HepG2 (cell line): ENCODE measurements around the gene SNED1. TPM values are rescaled to one million over a fixed set of nuclear protein-coding genes. Genes with fewer than 3 reads are reported as not detected.

Experiments used
- HOXA3 ChIP-seq: sonication (generic); formaldehyde crosslinking; IDR thresholded peaks from 2 replicates; pipeline ENCODE4 v1.5.0; 2020; ENCODE audit warnings: missing genetic modification reagents
- IRX3 ChIP-seq: sonication (generic); formaldehyde crosslinking; IDR thresholded peaks from 2 replicates; pipeline ENCODE4 v1.8.1; 2023; ENCODE audit warnings: mild to moderate bottlenecking, low read depth, missing genetic modification reagents, borderline replicate concordance
- PLRG1 ChIP-seq: fragments of 450-650 bp; conservative IDR thresholded peaks from 2 replicates; pipeline ENCODE4 v1.6.1; 2016
- TAF1 ChIP-seq: sonication (generic); formaldehyde crosslinking; IDR thresholded peaks from 2 replicates; pipeline ENCODE4 v1.4.0; 2020; ENCODE audit warnings: missing genetic modification reagents
- ZFP1 ChIP-seq: IDR thresholded peaks from 2 replicates; pipeline ENCODE4 v1.6.1; 2016
- ZNF317 ChIP-seq: sonication (generic); formaldehyde crosslinking; IDR thresholded peaks from 2 replicates; pipeline ENCODE4 v1.5.0; 2020; ENCODE audit warnings: mild to moderate bottlenecking, missing genetic modification reagents
- ZNF558 ChIP-seq: sonication (generic); formaldehyde crosslinking; IDR thresholded peaks from 2 replicates; pipeline ENCODE4 v1.9.0; 2022; ENCODE audit warnings: mild to moderate bottlenecking, missing genetic modification reagents, borderline replicate concordance
- ZNF879 ChIP-seq: sonication (generic); formaldehyde crosslinking; IDR thresholded peaks from 2 replicates; pipeline ENCODE4 v1.8.1; 2023; ENCODE audit warnings: missing genetic modification reagents
- polyA plus RNA-seq, 8 experiments: library from polyadenylated mRNA; depleted of rRNA in 3 of 8; stranded (reverse) in 7 of 8; unstranded in 1 of 8; fragments of >200 nt; fragmentation: Illumina TruSeq in 4 of 8; extraction: Trizol in 4 of 8; gene quantifications; 2 replicates each; pipeline versions ENCODE4 v1.2.1 to v1.2.3, GENCODE V29; 2011 to 2016; ENCODE audit warnings: low read depth in 4 of 8, missing spikeins in 1 of 8, mixed read lengths in 1 of 8; ENCODE audit not compliant: insufficient read depth in 1 of 8
- total RNA-seq, 5 experiments: library from RNA; depleted of rRNA; stranded (reverse); fragments of >200 nt; fragmentation: Illumina TruSeq; extraction: Trizol; gene quantifications; 2 replicates each; pipeline ENCODE4 v1.2.3, GENCODE V29; 2016; ENCODE audit warnings: low read depth in 1 of 5
- TF ChIP-seq, protein P1 (sequence below): sonication (generic); formaldehyde crosslinking; IDR thresholded peaks from 2 replicates; pipeline ENCODE4 v1.5.1; 2020; ENCODE audit warnings: mild to moderate bottlenecking, moderate library complexity, missing genetic modification reagents
- TF ChIP-seq, protein P2 (sequence below): fragments of 450-650 bp; IDR thresholded peaks from 2 replicates; pipeline ENCODE4 v1.6.1; 2016
- TF ChIP-seq, protein P3 (sequence below): sonication (generic); formaldehyde crosslinking; IDR thresholded peaks from 2 replicates; pipeline ENCODE4 v1.8.0; 2022; ENCODE audit warnings: missing genetic modification reagents, mild to moderate bottlenecking, inconsistent platforms, borderline replicate concordance
- TF ChIP-seq, protein P4 (sequence below): sonication (generic); formaldehyde crosslinking; IDR thresholded peaks from 2 replicates; pipeline ENCODE4 v1.9.0; 2021; ENCODE audit warnings: missing genetic modification reagents, mild to moderate bottlenecking, borderline replicate concordance
- TF ChIP-seq, protein P5 (sequence below): sonication (generic); formaldehyde crosslinking; IDR thresholded peaks from 2 replicates; pipeline ENCODE4 v1.4.0; 2020; ENCODE audit warnings: mild to moderate bottlenecking, missing genetic modification reagents

Gene SNED1
- total and polyA plus RNA-seq, 2 of the 13 experiments (the other 11 are each of a cell fraction or from before 2014, with no cell fraction given), result 0.15 to 0.65 TPM

DNA sequence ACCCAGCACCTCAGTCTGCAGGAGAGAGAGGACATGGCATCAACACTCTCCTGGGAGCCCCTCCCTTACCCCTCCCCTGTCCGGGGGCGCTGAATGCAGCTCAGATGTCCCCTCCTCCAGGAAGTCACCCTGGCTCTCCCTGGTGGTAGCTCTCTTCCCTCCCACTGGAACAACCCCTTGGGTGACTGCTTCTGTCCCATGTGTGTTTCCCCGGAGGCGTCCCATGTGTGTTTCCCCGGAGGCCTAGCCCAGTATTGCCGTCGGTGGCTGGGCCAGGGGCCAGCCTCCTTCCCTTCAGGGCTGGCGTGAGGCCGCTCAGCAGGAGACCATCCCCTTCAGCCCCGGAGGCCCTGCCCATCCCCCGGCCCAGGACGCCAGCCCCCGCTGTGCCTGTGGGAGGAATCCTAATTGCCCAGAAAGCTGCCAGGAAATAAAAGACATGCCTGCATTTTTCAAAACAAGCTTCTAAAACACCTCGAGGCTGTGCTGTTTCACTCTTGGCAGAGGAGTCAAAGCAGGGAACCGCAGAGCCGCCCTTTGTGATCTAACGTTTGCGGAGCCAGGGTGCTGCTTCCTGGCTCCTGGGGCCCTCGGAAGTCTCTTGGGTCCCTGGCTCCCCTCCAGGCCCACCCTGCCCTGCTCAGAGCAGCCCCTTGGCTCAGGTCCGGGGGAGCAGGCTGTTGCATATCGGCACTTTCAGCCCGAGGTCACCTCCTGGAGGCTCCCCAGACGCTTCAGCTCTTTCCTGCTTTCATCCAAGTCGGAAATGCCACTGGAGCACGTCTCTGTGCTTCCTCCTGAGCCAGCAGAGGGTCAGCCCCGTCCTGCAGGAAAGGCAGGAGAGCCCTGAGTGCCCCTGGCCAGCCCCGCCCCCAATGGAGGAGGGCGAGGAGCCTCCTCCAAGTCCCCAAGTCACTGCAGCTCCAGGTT is 11.4 kb downstream of the SNED1 start (continued):
- TF ChIP-seq, protein P1, sequence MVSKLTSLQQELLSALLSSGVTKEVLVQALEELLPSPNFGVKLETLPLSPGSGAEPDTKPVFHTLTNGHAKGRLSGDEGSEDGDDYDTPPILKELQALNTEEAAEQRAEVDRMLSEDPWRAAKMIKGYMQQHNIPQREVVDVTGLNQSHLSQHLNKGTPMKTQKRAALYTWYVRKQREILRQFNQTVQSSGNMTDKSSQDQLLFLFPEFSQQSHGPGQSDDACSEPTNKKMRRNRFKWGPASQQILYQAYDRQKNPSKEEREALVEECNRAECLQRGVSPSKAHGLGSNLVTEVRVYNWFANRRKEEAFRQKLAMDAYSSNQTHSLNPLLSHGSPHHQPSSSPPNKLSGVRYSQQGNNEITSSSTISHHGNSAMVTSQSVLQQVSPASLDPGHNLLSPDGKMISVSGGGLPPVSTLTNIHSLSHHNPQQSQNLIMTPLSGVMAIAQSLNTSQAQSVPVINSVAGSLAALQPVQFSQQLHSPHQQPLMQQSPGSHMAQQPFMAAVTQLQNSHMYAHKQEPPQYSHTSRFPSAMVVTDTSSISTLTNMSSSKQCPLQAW (CRISPR knock-in tag), result no peak
- TF ChIP-seq, protein P2, sequence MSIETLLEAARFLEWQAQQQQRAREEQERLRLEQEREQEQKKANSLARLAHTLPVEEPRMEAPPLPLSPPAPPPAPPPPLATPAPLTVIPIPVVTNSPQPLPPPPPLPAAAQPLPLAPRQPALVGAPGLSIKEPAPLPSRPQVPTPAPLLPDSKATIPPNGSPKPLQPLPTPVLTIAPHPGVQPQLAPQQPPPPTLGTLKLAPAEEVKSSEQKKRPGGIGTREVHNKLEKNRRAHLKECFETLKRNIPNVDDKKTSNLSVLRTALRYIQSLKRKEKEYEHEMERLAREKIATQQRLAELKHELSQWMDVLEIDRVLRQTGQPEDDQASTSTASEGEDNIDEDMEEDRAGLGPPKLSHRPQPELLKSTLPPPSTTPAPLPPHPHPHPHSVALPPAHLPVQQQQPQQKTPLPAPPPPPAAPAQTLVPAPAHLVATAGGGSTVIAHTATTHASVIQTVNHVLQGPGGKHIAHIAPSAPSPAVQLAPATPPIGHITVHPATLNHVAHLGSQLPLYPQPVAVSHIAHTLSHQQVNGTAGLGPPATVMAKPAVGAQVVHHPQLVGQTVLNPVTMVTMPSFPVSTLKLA, result no peak
- TF ChIP-seq, protein P3, sequence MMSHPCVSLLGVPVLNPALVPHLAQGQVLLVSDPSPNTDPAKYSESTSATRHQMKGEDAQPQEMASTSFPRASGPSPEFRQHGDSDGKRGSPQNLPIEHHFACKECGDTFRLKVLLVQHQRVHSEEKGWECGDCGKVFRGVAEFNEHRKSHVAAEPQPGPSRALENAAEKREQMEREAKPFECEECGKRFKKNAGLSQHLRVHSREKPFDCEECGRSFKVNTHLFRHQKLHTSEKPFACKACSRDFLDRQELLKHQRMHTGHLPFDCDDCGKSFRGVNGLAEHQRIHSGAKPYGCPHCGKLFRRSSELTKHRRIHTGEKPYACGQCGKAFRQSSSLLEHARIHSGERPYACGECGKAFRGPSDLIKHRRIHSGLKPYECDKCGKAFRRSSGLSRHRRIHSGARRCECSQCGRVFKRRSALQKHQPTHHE (CRISPR knock-in tag), result no peak
- TF ChIP-seq IRX3 (CRISPR knock-in tag), result no peak
- TF ChIP-seq, protein P4, sequence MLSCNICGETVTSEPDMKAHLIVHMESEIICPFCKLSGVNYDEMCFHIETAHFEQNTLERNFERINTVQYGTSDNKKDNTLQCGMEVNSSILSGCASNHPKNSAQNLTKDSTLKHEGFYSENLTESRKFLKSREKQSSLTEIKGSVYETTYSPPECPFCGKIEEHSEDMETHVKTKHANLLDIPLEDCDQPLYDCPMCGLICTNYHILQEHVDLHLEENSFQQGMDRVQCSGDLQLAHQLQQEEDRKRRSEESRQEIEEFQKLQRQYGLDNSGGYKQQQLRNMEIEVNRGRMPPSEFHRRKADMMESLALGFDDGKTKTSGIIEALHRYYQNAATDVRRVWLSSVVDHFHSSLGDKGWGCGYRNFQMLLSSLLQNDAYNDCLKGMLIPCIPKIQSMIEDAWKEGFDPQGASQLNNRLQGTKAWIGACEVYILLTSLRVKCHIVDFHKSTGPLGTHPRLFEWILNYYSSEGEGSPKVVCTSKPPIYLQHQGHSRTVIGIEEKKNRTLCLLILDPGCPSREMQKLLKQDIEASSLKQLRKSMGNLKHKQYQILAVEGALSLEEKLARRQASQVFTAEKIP (CRISPR knock-in tag), result 0 out of 2 replicates have a peak, but pooled peaks have one; percentile 22
- no peak for TF ChIP-seq ZNF317 (CRISPR knock-in tag)
- no peak for TF ChIP-seq HOXA3
- TF ChIP-seq, protein P5, sequence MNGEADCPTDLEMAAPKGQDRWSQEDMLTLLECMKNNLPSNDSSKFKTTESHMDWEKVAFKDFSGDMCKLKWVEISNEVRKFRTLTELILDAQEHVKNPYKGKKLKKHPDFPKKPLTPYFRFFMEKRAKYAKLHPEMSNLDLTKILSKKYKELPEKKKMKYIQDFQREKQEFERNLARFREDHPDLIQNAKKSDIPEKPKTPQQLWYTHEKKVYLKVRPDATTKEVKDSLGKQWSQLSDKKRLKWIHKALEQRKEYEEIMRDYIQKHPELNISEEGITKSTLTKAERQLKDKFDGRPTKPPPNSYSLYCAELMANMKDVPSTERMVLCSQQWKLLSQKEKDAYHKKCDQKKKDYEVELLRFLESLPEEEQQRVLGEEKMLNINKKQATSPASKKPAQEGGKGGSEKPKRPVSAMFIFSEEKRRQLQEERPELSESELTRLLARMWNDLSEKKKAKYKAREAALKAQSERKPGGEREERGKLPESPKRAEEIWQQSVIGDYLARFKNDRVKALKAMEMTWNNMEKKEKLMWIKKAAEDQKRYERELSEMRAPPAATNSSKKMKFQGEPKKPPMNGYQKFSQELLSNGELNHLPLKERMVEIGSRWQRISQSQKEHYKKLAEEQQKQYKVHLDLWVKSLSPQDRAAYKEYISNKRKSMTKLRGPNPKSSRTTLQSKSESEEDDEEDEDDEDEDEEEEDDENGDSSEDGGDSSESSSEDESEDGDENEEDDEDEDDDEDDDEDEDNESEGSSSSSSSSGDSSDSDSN (CRISPR knock-in tag), result peak; percentile 30; the same call in 1 of the 2 replicates
- TF ChIP-seq ZFP1 (CRISPR knock-in tag), result no peak
- no peak for TF ChIP-seq ZNF879
- TF ChIP-seq ZNF558 (CRISPR knock-in tag), result 0 out of 2 replicates have a peak, but pooled peaks have one; percentile 32
- no peak for TF ChIP-seq TAF1
- TF ChIP-seq PLRG1, result no peak
